Gastrocnemius medialis (tissue), 4 donors: ENCODE measurements around the gene PHC2.

Source experiments
- POLR2A ChIP-seq, 2 donors: fragments of 450-650 bp; IDR thresholded peaks; one replicate each; pipeline ENCODE4 v1.6.1; 2017; ENCODE audit warnings: antibody characterized with exemption in 2 of 2, mild to moderate bottlenecking in 2 of 2, moderate library complexity in 2 of 2
- TF ChIP-seq, protein P1 (sequence below), 5 experiments: fragments of 450-650 bp in 3 of 5; fragments of 200-600 bp in 2 of 5; sonication (generic) in 2 of 5; IDR thresholded peaks in 4 of 5; conservative IDR thresholded peaks in 1 of 5; 1 replicate in 4 of 5; 2 replicates in 1 of 5; pipeline ENCODE4 v1.5.1; 2016 to 2019; ENCODE audit warnings: antibody characterized with exemption in 5 of 5, mild to moderate bottlenecking in 3 of 5, moderate library complexity in 3 of 5

- TF ChIP-seq, protein P1, sequence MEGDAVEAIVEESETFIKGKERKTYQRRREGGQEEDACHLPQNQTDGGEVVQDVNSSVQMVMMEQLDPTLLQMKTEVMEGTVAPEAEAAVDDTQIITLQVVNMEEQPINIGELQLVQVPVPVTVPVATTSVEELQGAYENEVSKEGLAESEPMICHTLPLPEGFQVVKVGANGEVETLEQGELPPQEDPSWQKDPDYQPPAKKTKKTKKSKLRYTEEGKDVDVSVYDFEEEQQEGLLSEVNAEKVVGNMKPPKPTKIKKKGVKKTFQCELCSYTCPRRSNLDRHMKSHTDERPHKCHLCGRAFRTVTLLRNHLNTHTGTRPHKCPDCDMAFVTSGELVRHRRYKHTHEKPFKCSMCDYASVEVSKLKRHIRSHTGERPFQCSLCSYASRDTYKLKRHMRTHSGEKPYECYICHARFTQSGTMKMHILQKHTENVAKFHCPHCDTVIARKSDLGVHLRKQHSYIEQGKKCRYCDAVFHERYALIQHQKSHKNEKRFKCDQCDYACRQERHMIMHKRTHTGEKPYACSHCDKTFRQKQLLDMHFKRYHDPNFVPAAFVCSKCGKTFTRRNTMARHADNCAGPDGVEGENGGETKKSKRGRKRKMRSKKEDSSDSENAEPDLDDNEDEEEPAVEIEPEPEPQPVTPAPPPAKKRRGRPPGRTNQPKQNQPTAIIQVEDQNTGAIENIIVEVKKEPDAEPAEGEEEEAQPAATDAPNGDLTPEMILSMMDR (IDR thresholded peaks at IDR 0.05 in 4 of 5, conservative IDR thresholded peaks at IDR 0.05 in 1 of 5), result no peak
- no peak for TF ChIP-seq POLR2A (IDR thresholded peaks at IDR 0.05)
These were observed 41.8 kb downstream of the PHC2 start for GRCh38 chr1:33388805-33389771.
